IMR-90 (cell line): ENCODE results near the gene SGCA. TPM values are rescaled to one million over a fixed set of nuclear protein-coding genes. Genes with fewer than 3 reads are reported as not detected.

Source experiments
- ATAC-seq: fragments of 200-7000 bp; cut with Tn5 transposase; 2 replicates; pipeline ENCODE4 v1.9.1; 2020; ENCODE audit warnings: low read depth, mild to moderate bottlenecking, moderate library complexity
- BruUV-seq: library from RNA; stranded (reverse); fragments of 400-500 nt; replicated peaks from 2 replicates; lab custom pipeline; 2021; lab: Mats Ljungman, UMichigan
- CTCF ChIA-PET: fragments of 300-600 bp; formaldehyde crosslinking; extraction: SDS; loops from one replicate; lab custom pipeline; 2021; ENCODE audit warnings: antibody characterized with exemption; lab: Yijun Ruan, JAX
- POLR2A ChIA-PET: fragments of 300-600 bp; sonication (Branson Sonifier 250); formaldehyde crosslinking; loops from one replicate; lab custom pipeline; 2022; ENCODE audit warnings: antibody characterized with exemption; ENCODE audit not compliant: unreplicated experiment; lab: Charles Lee
- DNase-seq: peaks from one replicate; pipeline ENCODE4 v3.0.0; 2013
- H2AFZ ChIP-seq: replicated peaks from 2 replicates; pipeline ENCODE3; 2013; ENCODE audit warnings: low read length, mild to moderate bottlenecking; ENCODE audit not compliant: poor library complexity
- H2AK5ac ChIP-seq: 2 replicates; pipeline ENCODE4 v1.6.1; 2013; ENCODE audit warnings: low read depth, low read length, inconsistent platforms
- H2AK9ac ChIP-seq: replicated peaks from 2 replicates; pipeline ENCODE3; 2013; ENCODE audit warnings: mild to moderate bottlenecking, low read depth, low read length, moderate library complexity; ENCODE audit not compliant: poor library complexity
- H2BK120ac ChIP-seq: 2 replicates; pipeline ENCODE4 v1.6.1; 2013; ENCODE audit warnings: low read depth, low read length, inconsistent platforms
- H2BK15ac ChIP-seq: 3 replicates; pipeline ENCODE4 v1.6.1; 2013; ENCODE audit warnings: low read depth, low read length, inconsistent platforms
- H2BK20ac ChIP-seq: 2 replicates; pipeline ENCODE4 v1.6.1; 2013; ENCODE audit warnings: low read depth, mild to moderate bottlenecking, inconsistent platforms, low read length, moderate library complexity
- H2BK5ac ChIP-seq: 2 replicates; pipeline ENCODE4 v1.6.1; 2013; ENCODE audit warnings: mild to moderate bottlenecking, low read depth, low read length, inconsistent platforms; ENCODE audit not compliant: poor library complexity, severe bottlenecking
- H3K14ac ChIP-seq: replicated peaks from 2 replicates; pipeline ENCODE4 v1.6.1; 2013; ENCODE audit warnings: low read depth, low read length, inconsistent platforms
- H3K18ac ChIP-seq: 2 replicates; pipeline ENCODE4 v1.6.1; 2013; ENCODE audit warnings: low read depth, low read length, control low read depth
- H3K23ac ChIP-seq: 2 replicates; pipeline ENCODE4 v1.6.1; 2013; ENCODE audit warnings: low read depth, low read length, inconsistent platforms
- H3K27ac ChIP-seq: 2 replicates; pipeline ENCODE4 v1.5.1; 2013; ENCODE audit warnings: mild to moderate bottlenecking, control low read depth, low read length; ENCODE audit not compliant: insufficient read depth
- H3K27me3 ChIP-seq: 2 replicates; pipeline ENCODE4 v1.6.1; 2013; ENCODE audit warnings: low read length; ENCODE audit not compliant: control insufficient read depth, insufficient read depth
- H3K36me3 ChIP-seq: 2 replicates; pipeline ENCODE4 v1.6.1; 2013; ENCODE audit warnings: low read length, mixed read lengths; ENCODE audit not compliant: control insufficient read depth, insufficient read depth
- H3K4ac ChIP-seq: 2 replicates; pipeline ENCODE4 v1.6.1; 2013; ENCODE audit warnings: low read depth, low read length, inconsistent platforms
- H3K4me1 ChIP-seq: 2 replicates; pipeline ENCODE4 v1.6.1; 2013; ENCODE audit warnings: low read length, mixed read lengths; ENCODE audit not compliant: control insufficient read depth, insufficient read depth
- H3K4me2 ChIP-seq: 2 replicates; pipeline ENCODE4 v1.6.1; 2013; ENCODE audit warnings: low read depth, mild to moderate bottlenecking, control low read depth, low read length, moderate library complexity
- H3K4me3 ChIP-seq: 2 replicates; pipeline ENCODE4 v1.5.1; 2013; ENCODE audit warnings: low read depth, mild to moderate bottlenecking, control low read depth, low read length, moderate library complexity; ENCODE audit not compliant: insufficient read depth
- H3K56ac ChIP-seq: 2 replicates; pipeline ENCODE4 v1.6.1; 2013; ENCODE audit warnings: low read length, inconsistent platforms; ENCODE audit not compliant: insufficient read depth; ENCODE audit errors: extremely low read depth
- H3K79me1 ChIP-seq, 2 experiments: 2 replicates each; pipeline ENCODE4 v1.6.1; 2013; ENCODE audit warnings: low read length in 2 of 2, inconsistent platforms in 1 of 2, low read depth in 1 of 2
- H3K9ac ChIP-seq: 2 replicates; pipeline ENCODE4 v1.6.1; 2013; ENCODE audit warnings: low read depth, low read length, control low read depth
- H3K9me1 ChIP-seq: 2 replicates; pipeline ENCODE4 v1.6.1; 2013; ENCODE audit warnings: low read length, inconsistent platforms; ENCODE audit not compliant: insufficient read depth
- H3K9me3 ChIP-seq: 2 replicates; pipeline ENCODE4 v1.6.1; 2013; ENCODE audit warnings: low read length; ENCODE audit not compliant: control insufficient read depth, insufficient read depth
- H4K20me1 ChIP-seq: 2 replicates; pipeline ENCODE4 v1.6.1; 2013; ENCODE audit warnings: low read length, inconsistent platforms; ENCODE audit not compliant: insufficient read depth
- H4K5ac ChIP-seq: 2 replicates; pipeline ENCODE4 v1.6.1; 2013; ENCODE audit warnings: mild to moderate bottlenecking, low read depth, low read length, control low read depth
- H4K8ac ChIP-seq, 2 experiments: 2 replicates each; pipeline ENCODE4 v1.6.1; 2013; ENCODE audit warnings: low read depth in 2 of 2, low read length in 2 of 2, control low read depth in 1 of 2, inconsistent platforms in 1 of 2
- H4K91ac ChIP-seq: 2 replicates; pipeline ENCODE4 v1.6.1; 2013; ENCODE audit warnings: low read depth, low read length, inconsistent platforms; ENCODE audit not compliant: insufficient read depth
- BHLHE40 ChIP-seq: fragments of 150-350 bp; IDR thresholded peaks from 2 replicates; pipeline ENCODE4 v1.6.1; 2016; ENCODE audit warnings: mild to moderate bottlenecking, low read depth, low read length
- CEBPB ChIP-seq: IDR thresholded peaks from 2 replicates; pipeline ENCODE4 v1.6.1; 2012; ENCODE audit warnings: low read depth, low read length, improper control_type of control experiment
- ELK1 ChIP-seq: fragments of 150-350 bp; IDR thresholded peaks from 2 replicates; pipeline ENCODE4 v1.6.1; 2016; ENCODE audit warnings: low read depth, mild to moderate bottlenecking, low read length, moderate library complexity, borderline replicate concordance
- FOS ChIP-seq: fragments of 150-350 bp; IDR thresholded peaks from 2 replicates; pipeline ENCODE4 v1.6.1; 2016; ENCODE audit warnings: low read depth, low read length
- MAZ ChIP-seq: IDR thresholded peaks from 2 replicates; pipeline ENCODE4 v1.6.1; 2012; ENCODE audit warnings: low read depth, mild to moderate bottlenecking, low read length, improper control_type of control experiment, moderate library complexity, borderline replicate concordance
- MXI1 ChIP-seq: IDR thresholded peaks from 2 replicates; pipeline ENCODE4 v1.6.1; 2012; ENCODE audit warnings: low read depth, mild to moderate bottlenecking, low read length, moderate library complexity, borderline replicate concordance
- NFE2L2 ChIP-seq: fragments of 150-350 bp; IDR thresholded peaks from 2 replicates; pipeline ENCODE4 v1.6.1; 2016; ENCODE audit warnings: low read depth, mild to moderate bottlenecking, low read length
- POLR2A ChIP-seq: IDR thresholded peaks from 2 replicates; pipeline ENCODE4 v1.6.1; 2012; ENCODE audit warnings: mild to moderate bottlenecking, low read depth, low read length
- RAD21 ChIP-seq: IDR thresholded peaks from 2 replicates; pipeline ENCODE4 v1.6.1; 2012; ENCODE audit warnings: low read length, improper control_type of control experiment
- RCOR1 ChIP-seq: IDR thresholded peaks from 2 replicates; pipeline ENCODE4 v1.6.1; 2012; ENCODE audit warnings: mild to moderate bottlenecking, low read length, improper control_type of control experiment; ENCODE audit not compliant: insufficient replicate concordance
- RFX5 ChIP-seq: IDR thresholded peaks from 2 replicates; pipeline ENCODE4 v1.8.0; 2012; ENCODE audit warnings: low read depth, mild to moderate bottlenecking, low read length, moderate library complexity
- SMC3 ChIP-seq: fragments of 150-350 bp; IDR thresholded peaks from 2 replicates; pipeline ENCODE4 v1.6.1; 2016; ENCODE audit warnings: low read depth, mild to moderate bottlenecking, antibody characterized with exemption, low read length, moderate library complexity
- USF2 ChIP-seq: fragments of 150-350 bp; IDR thresholded peaks from 2 replicates; pipeline ENCODE4 v1.6.1; 2017; ENCODE audit warnings: mild to moderate bottlenecking, antibody characterized with exemption, low read length, low read depth
- WGBS, 2 experiments: methylation state at CpG; one replicate each; pipeline versions ENCODE4 v1.1.5 to v1.1.7; 2013; ENCODE audit warnings: missing lambda C conversion rate in 2 of 2; ENCODE audit not compliant: insufficient read length in 1 of 2; ENCODE audit errors: extremely low coverage in 2 of 2; 5-methylcytosine and 5-hydroxymethylcytosine counted together
- dilution Hi-C: fragments of 300-500 bp; cut with HindIII; formaldehyde crosslinking; loops from one replicate; pipeline ENCODE4 v1.14.3; 2018; ENCODE audit warnings: low sequenced_read_pairs; ENCODE audit not compliant: unreplicated experiment
- in situ Hi-C: fragments of 300-500 bp; cut with MboI; formaldehyde crosslinking; loops from 3 replicates; pipeline ENCODE4 v1.14.3; 2019; ENCODE audit warnings: low sequenced_read_pairs, inconsistent platforms, mixed read lengths
- intact Hi-C: fragments of 100-400 bp; cut with micrococcal nuclease; formaldehyde crosslinking; loops from 2 replicates; pipeline ENCODE4 v1.10.0; 2022
- polyA plus RNA-seq, 3 experiments: library from polyadenylated mRNA; depleted of rRNA; stranded (reverse); fragments of >200 nt; gene quantifications; 2 replicates each; pipeline ENCODE4 v1.2.3, GENCODE V29; 2012; ENCODE audit warnings: low replicate concordance in 1 of 3
- total RNA-seq: library from RNA; depleted of rRNA; stranded (reverse); fragments of >200 nt; gene quantifications from 2 replicates; pipeline ENCODE4 v1.2.3, GENCODE V29; 2012

Gene SGCA
- total and polyA plus RNA-seq, 2 of the 4 experiments (the other 2 are of a cell fraction): 0.19 TPM; not detected in 1

- no peak for TF ChIP-seq USF2
Measured at GRCh38 chr17:50123649-50124349, 42.0 kb upstream of the SGCA start (continued).

GRCh38 chr17:50125420-50125997, 40.3 kb upstream of the SGCA start:
- no peak overlapping the region for H3K9ac ChIP-seq
- peaks cover 15% of the 10 kb centered on the region for H3K4me1 ChIP-seq
- H3K56ac ChIP-seq: no peak overlapping the region
- no peak overlapping the region for H2AK5ac ChIP-seq
- in situ Hi-C loops: no loop called here
- H3K27ac ChIP-seq: no peak overlapping the region
- H3K9me3 ChIP-seq: no peaks in the 10 kb centered on the region
- no TSS peak for BruUV-seq
- ChIA-PET CTCF (interaction anchor here (1.0 kb wide), 1 partner anchor 271 kb away, joined by 3 read pairs; the partner anchor contains the start of gene LRRC59), POLR2A (interaction anchor here (0.7 kb wide), 1 partner anchor 34 kb away, joined by 4 read pairs; no protein-coding TSS in a partner anchor)
- no peak overlapping the region for H3K4me3 ChIP-seq
- no peak for ATAC-seq
- no peak overlapping the region for H3K4ac ChIP-seq
- peaks cover 4% of the 10 kb centered on the region; the same call in 1 of the 2 replicates for H3K36me3 ChIP-seq
- no peak for DNase-seq
- no peak overlapping the region for H3K23ac ChIP-seq
- no peaks in the 10 kb centered on the region for H4K20me1 ChIP-seq
- H3K27me3 ChIP-seq: no peaks in the 10 kb centered on the region
- H4K8ac ChIP-seq: no peak overlapping the region
- H2AK9ac ChIP-seq: no peak overlapping the region
- dilution Hi-C loops: no loop called here
- H3K9me1 ChIP-seq: peaks cover 20% of the 10 kb centered on the region; the same call in 1 of the 2 replicates
- H3K18ac ChIP-seq: no peak overlapping the region
- H3K4me2 ChIP-seq: no peak overlapping the region
- no peak overlapping the region for H4K5ac ChIP-seq
- intact Hi-C loops: no loop called here
- no peak overlapping the region for H2AFZ ChIP-seq
- H2BK20ac ChIP-seq: no peak overlapping the region
- peaks cover 3 to 21% of the 10 kb centered on the region in 2 experiments; a peak in 3 of 4 replicates for H3K79me1 ChIP-seq
- no peak for TF ChIP-seq SMC3
- no peak for TF ChIP-seq USF2
- no peak for TF ChIP-seq FOS
- no peak for TF ChIP-seq CEBPB
- TF ChIP-seq RAD21: no peak
- no peak for TF ChIP-seq POLR2A
- no peak for TF ChIP-seq NFE2L2
- TF ChIP-seq RCOR1: no peak
- TF ChIP-seq BHLHE40: no peak
- TF ChIP-seq RFX5: no peak
- no peak for TF ChIP-seq MXI1
- TF ChIP-seq MAZ: no peak
- TF ChIP-seq ELK1: no peak
- H2BK120ac ChIP-seq: no peak overlapping the region
- no peak overlapping the region for H3K14ac ChIP-seq
- no peak overlapping the region for H2BK15ac ChIP-seq
- H4K91ac ChIP-seq: no peak overlapping the region
- WGBS, 2 experiments: 95% methylated on average over 3 of the region's 4 CpGs; no CpG with 5 or more reads in 1 of the 2 experiments
- H2BK5ac ChIP-seq: no peak overlapping the region
